ENCODE data around the gene MFAP3L. TPM values are rescaled to one million over a fixed set of nuclear protein-coding genes. Genes with fewer than 3 reads are reported as not detected.

MFAP3L gene
- total RNA-seq, 1 experiment from 2014 or later, result 7.9 TPM

DNA sequence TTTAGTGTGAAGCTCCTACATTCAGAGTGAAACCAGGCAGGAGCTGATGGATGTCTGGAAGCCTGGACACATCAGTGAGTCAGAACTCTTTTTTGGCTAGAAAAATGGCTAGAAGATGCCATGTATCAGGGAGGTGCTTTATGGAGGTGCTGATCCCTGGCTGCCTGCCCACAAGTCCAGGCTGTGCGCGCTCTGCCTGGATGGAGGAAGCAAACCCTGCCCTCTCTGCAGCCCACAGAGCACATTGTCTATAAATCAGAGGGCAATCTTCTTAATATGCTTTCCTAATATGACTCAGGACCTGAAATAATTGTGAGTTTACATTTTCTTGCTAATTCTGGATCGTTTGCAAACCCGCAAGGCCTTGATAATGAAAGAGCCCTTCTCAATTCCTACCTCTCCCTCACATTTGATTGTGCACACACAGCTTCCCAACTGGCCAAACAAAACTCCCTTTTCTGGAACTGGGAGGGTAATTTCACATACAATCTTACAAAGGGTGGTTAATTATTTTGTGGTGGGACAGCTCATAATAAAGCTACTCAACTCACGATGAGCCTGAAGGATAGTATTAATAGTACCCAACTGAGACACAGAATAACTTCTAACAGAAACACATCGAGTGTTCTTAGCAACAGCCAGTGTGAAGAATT is 11.7 kb downstream of the MFAP3L start:
- POLR2A ChIA-PET, result no interaction called here
- Histone ChIP-seq H3K27ac (ENCODE audit: low read length) (no peak overlapping the region), H3K36me3 (ENCODE audit: control insufficient read depth, insufficient read depth, low read length) (no peaks in the 10 kb centered on the region), H3K4me1 (ENCODE audit: control insufficient read depth, insufficient read depth, low read length) (no peaks in the 10 kb centered on the region), H3K4me3 (ENCODE audit: low read depth in 2 of 2, low read length in 2 of 2) (no peak overlapping the region), H3K9me3 (ENCODE audit: control insufficient read depth, insufficient read depth, low read depth, low read length) (no peaks in the 10 kb centered on the region), H3K27me3 (ENCODE audit: control insufficient read depth, insufficient read depth, low read length) (no peaks in the 10 kb centered on the region)
- BruUV-seq (replicated peaks), result no TSS peak
- ATAC-seq (no peak), DNase-seq (ENCODE audit: low read depth, low spot score) (no peak)
- CTCF ChIA-PET, result no interaction called here
- TF ChIP-seq TCF7L2 (IDR thresholded peaks at IDR 0.05; ENCODE audit: low read depth, low read length) (no peak), REST (IDR thresholded peaks at IDR 0.05; ENCODE audit: insufficient read depth in 1 of 2, low read depth in 2 of 2, low read length in 1 of 2) (no peak), SIN3A (IDR thresholded peaks at IDR 0.05; ENCODE audit: borderline replicate concordance, insufficient read depth, low read depth, low read length) (no peak), POLR2AphosphoS5 (IDR thresholded peaks at IDR 0.05; ENCODE audit: low read depth, low read length) (no peak), CTCF (IDR thresholded peaks at IDR 0.05) (no peak)
- intact Hi-C loops (cut with micrococcal nuclease; ENCODE audit: unreplicated experiment) (no loop called here), in situ Hi-C loops (cut with HindIII; ENCODE audit: low pct_unique_long_range_greater_than_20kb, low sequenced_read_pairs) (no loop called here)

DNA sequence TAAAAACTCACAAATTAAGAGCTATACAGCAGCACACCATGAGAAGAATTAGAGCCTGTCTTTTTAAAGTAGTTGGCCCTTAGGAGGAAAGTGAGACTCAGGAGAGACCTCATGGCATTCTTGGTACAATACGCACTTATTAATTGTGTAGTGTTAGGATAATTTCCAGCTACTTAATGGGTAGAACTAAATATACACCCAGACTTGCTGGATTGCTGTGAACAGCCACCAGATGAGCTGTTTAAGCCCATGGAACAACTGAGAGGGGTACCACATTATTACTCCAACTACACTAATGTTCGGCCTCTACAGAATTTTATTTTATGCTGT is 13.6 kb downstream of the MFAP3L start:
- DNase-seq (ENCODE audit: low read depth, low spot score) (no peak), ATAC-seq (no peak)
- Histone ChIP-seq H3K36me3 (ENCODE audit: control insufficient read depth, insufficient read depth, low read length) (no peaks in the 10 kb centered on the region), H3K27me3 (ENCODE audit: control insufficient read depth, insufficient read depth, low read length) (no peaks in the 10 kb centered on the region), H3K27ac (ENCODE audit: low read length) (no peak overlapping the region), H3K4me3 (ENCODE audit: low read depth in 2 of 2, low read length in 2 of 2) (no peak overlapping the region), H3K9me3 (ENCODE audit: control insufficient read depth, insufficient read depth, low read depth, low read length) (no peaks in the 10 kb centered on the region), H3K4me1 (ENCODE audit: control insufficient read depth, insufficient read depth, low read length) (no peaks in the 10 kb centered on the region)
- ChIA-PET CTCF (no interaction called here), POLR2A (no interaction called here)
- BruUV-seq (replicated peaks), result no TSS peak
- in situ Hi-C loops (cut with HindIII; ENCODE audit: low pct_unique_long_range_greater_than_20kb, low sequenced_read_pairs) (no loop called here), intact Hi-C loops (cut with micrococcal nuclease; ENCODE audit: unreplicated experiment) (no loop called here)
- TF ChIP-seq REST (IDR thresholded peaks at IDR 0.05; ENCODE audit: insufficient read depth in 1 of 2, low read depth in 2 of 2, low read length in 1 of 2) (no peak), CTCF (IDR thresholded peaks at IDR 0.05) (no peak), SIN3A (IDR thresholded peaks at IDR 0.05; ENCODE audit: borderline replicate concordance, insufficient read depth, low read depth, low read length) (no peak), TCF7L2 (IDR thresholded peaks at IDR 0.05; ENCODE audit: low read depth, low read length) (no peak), POLR2AphosphoS5 (IDR thresholded peaks at IDR 0.05; ENCODE audit: low read depth, low read length) (no peak)
